HG03442 (cell line): ENCODE data around the gene SORL1.
A peak's percentile ranks its signal among the peaks of the same experiment; 100 is the strongest.

Experiments used
- ATAC-seq: cut with Tn5 transposase; IDR thresholded peaks from one replicate; pipeline ENCODE4 v1.9.1; 2021; ENCODE audit warnings: mild to moderate bottlenecking, moderate library complexity; ENCODE audit not compliant: unreplicated experiment

The SORL1 gene

DNA sequence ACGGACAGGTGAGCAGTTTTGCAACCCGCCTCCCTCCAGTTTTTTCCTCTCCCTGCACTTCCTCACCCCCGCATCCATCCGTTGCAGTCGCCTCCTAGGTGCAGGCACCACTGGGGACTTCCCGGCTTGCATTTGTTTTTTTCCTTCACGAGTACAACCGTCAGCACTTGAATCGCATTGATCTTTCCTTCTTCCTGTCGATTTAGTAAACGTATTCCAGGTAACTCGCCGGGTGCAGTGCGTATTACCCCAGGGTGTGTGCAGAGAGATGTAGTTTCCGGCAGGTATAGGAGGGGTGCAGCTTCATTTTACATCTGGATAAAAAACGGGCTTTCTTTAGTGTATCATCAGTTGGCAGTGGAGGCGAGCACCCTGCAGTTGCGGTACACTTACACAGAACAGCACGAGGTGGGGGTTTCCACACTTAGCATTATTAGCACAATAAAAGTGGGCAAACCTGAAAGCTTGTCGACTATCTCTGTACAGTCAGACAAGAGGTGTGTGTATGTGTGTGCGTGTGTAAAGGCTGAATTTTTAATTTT, 566 bp downstream of the SORL1 start, which contains the start of gene SORL1-AS1:
Gene SORL1-AS1 (minus strand): TSS at position 359 of the 542 bp plus-strand sequence.
- ATAC-seq: peak; percentile 14

DNA sequence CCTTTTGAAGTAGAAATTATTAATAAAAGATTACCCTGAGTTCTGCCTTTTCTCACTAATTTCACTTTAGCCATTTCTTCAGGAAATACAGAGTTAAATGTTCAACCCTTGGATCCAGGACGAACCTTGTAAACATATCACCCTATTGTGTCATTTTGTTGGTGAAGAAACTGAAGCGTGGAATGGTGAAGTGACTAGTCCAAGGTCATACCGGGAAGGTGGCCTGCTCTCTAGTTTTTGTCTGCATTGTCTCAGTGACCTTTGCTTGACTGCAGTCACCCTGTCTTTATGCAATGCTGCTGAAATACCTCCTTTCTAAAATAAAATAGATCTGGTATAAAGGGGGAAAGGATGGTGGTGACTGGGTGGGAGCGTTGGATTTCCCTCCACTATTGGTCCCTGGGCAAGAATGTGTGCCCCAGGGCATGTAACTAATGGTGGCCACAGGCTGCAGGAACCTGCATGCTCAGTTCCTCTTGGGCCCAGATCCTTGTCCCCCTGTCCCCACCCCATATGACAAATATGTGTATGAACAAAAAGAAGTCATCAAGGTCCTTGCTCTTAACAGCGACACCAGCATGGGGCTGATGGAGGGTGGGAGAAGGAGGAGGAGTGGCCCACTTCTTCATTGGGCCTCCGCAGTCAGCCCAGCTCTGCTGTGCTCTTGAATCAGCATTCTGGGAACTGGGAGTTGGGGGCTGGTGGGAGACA, 1.6 kb downstream of the SORL1 start:
- no peak for ATAC-seq

DNA sequence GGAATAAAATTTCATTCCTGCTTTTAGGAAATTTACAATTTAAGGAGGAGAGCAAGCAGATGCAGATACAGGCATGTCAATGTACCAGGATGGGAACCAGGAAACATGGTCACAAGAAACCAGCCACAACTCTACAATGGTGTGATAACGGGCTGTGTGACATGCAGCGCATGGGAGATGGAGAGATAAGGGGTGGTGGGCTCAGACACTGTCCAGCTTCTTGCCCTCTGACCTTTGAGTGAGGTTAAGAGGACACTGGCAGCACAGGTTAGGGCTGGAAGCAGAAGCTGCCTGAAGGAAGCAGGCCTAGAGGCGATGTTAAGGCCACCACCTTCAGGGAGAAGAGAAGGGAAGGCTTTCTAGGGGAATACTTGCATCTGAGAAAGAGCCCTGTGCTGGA, 3.0 kb downstream of the SORL1 start:
- no peak for ATAC-seq

DNA sequence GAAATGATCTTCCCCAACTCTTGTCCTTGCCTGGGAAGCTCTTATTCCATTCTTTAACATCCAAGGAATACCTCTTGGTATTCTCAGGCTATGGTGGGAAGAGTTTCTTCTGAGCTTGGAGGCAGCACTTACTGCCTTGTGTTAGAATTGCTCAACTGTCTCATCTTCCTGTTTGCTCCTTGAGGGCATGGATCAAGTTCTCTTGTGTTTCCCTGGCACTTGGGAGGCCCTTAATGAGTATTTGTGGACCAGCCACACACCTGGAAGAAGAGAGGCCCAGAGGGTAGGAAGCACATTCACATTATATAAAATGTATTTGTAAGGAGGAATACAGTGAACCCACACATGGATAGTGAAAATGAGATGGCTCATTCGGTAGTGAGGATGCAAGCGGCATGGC, 4.0 kb downstream of the SORL1 start:
- no peak for ATAC-seq

DNA sequence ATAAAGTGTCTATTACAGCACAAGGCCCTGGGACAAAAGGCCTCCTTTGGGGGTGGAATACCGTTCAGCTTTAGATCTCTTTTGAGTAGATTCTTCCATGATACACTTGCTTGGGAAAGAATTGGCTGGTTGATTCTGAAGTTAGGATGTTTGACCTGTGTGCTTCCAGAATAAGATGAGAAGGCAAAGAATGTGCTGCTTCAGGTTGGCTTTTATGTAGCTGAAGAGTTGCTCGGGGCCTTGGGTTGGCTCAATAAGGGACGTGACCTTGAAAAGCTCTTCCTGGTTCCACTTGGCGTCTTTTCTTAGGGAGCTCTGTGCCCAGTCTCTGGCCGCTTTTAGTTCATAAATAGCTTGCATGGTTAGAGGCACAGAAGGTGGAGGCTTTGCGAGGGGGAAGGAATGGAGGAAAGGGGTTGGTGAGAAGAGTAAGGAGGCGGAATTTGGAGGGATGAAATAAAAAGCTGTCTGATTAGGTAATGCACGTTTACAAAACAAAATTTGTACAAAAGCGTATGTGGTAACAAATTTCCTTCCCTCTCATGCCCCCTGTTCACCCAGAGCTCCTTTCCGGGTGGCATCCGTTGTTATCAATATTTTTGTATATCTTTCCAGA, 4.8 kb downstream of the SORL1 start:
- ATAC-seq: no peak

- no peak for ATAC-seq
These were observed 6.4 kb downstream of the SORL1 start for GRCh38 chr11:121458551-121458950.

DNA sequence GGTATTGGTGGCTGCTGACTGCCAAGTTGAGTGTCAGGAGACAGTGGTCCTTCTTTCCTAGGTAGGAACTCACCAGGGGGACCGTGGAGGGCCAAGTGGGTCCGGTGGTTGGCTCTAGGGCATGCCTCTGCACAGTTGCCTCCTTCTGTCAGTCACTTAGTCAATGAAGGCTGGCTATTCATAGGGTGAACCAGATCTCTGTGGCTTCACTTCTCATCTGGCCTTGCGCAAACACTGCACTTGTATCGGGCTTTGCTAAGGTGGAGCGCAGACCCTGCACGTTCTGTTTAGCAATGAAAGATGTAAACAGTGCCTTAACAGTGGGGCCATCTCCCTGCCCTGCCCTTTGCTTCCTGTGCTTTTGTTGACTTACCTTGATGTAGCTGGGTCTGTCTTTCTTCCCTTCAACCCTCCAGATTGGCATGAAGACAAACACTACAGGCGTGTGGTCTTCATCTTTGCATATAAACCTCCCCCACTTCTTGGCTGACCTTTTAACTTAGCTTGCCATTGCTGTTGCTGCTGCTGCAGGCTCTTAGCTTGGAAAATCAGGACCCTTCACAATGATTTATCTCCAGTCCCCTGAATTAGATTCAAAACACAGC, 7.4 kb downstream of the SORL1 start:
- ATAC-seq: no peak

DNA sequence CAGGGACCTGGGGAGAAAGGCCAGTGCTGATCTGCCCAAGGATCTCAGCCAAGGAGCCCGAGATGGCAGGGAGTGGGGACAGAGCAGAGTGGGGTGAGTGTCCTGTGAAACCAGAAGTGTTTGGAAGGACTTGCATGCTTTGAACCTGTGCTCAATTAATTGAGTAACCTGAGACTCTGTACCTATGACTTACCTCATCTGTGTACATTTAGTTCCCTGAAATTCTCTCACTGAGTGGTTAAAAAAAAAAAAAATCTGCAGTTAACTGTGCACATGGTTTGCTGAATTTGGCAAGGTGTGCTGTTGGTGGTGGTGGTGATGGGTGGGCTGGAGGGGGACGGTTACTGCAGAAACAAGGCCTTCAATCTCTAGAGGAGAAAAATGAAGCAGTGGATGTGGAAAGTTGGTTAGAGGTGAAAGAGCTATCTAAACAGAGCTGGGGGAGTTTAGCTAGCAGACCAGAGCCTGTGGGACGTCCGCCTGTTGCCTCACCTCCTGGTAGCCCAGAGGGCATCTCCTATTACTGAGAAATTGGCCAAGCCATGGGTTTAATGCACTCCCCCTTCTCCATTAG, 8.9 kb downstream of the SORL1 start:
- ATAC-seq: no peak

DNA sequence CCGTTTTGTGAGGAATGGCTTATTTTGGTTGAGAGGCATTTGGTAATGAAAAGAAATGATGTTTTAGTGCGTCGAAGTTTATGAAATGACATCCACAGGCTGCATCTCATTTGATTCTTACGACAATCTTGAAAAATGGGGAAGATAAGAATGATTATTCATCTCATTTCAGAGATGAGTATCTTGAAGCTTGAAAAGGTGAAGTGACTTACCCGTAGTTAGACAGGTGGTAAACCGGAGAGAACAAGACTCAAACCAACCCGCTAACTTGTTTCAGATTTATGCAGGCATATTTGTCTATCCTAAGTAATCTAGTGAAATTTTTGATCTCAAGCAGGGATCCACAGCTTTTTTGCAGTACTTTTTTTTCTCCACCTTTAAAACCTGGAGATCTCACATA, 9.7 kb downstream of the SORL1 start:
- no peak for ATAC-seq

DNA sequence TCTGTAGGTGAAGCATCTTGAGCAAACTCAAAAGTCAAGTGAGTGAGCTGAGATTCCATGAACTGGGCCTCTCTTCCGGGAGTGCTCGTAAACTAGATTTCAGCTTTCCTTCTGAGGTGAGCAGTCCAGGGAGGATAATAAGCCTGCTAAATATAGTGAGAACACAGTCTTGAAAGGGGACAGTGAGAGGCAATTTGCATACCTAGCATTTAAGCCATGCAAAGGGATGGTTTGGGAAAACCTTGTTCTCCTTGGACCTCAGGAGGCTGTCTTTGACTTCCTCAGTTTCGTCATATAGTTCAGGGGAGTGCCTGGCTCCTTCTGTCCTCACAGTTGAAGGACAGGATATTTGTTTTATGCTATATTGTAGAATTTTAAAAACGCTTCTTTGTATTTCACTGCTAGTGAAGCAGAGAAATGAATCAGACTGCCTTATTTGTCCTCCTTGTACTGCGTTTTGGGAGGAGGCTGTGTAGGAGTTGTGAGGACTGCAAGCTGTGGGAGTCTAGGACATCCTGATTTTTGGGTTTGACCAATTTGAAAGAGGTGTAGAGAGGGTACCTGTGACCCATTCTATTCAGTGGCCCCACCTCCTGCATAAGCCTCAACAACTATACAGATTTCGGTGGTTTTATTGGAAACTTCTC, 11.7 kb downstream of the SORL1 start:
- ATAC-seq: no peak

- peak; percentile 37 for ATAC-seq
These were observed 12.3 kb downstream of the SORL1 start for GRCh38 chr11:121464352-121464946.

GRCh38 chr11:121465709-121466062, 13.6 kb downstream of the SORL1 start:
- ATAC-seq: no peak

- no peak for ATAC-seq
These were observed 14.1 kb downstream of the SORL1 start for GRCh38 chr11:121466063-121466794.

- no peak for ATAC-seq
These were observed 15.4 kb downstream of the SORL1 start for GRCh38 chr11:121467471-121467870.

DNA sequence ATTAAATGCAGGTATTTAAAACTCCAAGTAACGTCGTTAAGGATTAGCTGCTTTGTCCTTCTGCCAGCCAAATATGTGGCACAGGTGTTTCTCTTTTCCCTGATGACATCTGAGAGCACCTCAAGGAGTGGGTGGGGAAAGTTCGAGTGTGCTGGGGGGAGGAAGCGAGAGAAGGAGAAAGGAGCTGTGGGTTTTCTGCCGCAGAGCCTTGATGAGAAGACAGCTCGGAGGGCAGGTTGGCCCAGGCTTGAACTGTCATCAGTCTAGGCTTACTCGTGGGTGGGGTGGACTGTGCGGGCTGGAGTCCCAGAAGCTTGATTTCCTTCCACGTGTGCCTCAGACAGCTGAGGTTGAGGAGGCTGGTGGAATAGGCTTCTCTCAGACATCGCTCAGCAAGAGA, 15.9 kb downstream of the SORL1 start:
- ATAC-seq: peak; percentile 62

DNA sequence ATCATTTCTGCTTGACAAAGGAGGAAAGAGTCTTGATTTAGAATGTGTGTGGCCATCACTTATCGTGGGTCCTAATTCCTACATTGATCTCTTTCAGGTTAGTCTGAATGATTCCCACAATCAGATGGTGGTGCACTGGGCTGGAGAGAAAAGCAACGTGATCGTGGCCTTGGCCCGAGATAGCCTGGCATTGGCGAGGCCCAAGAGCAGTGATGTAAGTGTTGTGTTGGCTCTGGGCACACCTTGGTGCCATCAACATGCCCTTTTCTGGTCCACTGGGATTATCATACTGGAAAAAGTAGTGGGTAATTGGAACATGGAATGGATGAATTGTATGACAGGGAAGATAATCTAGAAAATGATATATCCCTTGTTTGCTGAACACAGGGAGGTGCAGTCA, 17.8 kb downstream of the SORL1 start:
- no peak for ATAC-seq

DNA sequence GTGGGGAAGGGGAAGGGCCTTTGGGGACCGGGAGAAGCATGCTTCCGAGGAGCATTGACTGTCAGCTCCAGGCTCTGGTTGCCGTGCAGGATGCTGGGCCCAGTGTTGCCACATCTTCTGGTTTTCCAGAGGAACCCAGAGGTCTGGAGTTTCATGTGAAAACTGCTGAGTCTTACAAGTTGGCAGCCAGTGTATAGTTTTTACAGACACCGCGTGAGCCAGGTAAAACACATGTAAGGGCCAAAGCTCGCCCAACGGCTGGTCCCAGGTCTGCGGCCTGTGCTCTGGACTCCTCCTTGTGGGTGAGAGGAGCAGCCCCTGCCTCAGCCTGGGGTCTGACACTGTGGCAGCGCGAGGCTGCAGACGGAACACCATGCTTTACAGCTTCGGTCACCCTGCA, 19.1 kb downstream of the SORL1 start:
- no peak for ATAC-seq

DNA sequence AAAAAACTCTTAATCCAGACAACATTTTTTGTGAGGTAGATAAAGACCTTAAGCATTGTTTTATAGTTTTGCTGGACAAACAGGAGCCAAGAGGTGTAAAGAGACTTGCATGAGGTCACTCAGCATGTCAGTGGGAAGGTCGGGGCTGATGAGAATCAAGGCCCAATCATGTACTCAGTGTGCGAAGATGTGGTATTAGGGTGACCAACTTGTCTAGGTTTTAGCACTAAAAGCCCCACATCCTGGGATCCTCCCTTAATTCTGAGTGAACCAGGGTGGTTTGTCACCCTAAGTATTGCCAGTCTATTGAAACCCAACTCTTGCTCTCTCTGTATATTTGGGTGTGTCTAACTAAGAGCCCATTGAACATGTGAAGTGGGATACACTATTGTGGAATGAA, 20.2 kb downstream of the SORL1 start:
- ATAC-seq: no peak

GRCh38 chr11:121473064-121473777, 21.1 kb downstream of the SORL1 start:
- no peak for ATAC-seq

GRCh38 chr11:121474680-121475079, 22.6 kb downstream of the SORL1 start:
- ATAC-seq: no peak
